PC-9 (cell line): ENCODE measurements around the gene HJV.

ENCODE experiments used
- EZH2 ChIP-seq: fragments of 200-600 bp; sonication (generic); IDR thresholded peaks from 2 replicates; pipeline ENCODE4 v1.8.0; 2017; ENCODE audit warnings: antibody characterized with exemption, low read depth
- TF ChIP-seq, protein P1 (sequence below): fragments of 200-600 bp; sonication (generic); conservative IDR thresholded peaks from 2 replicates; pipeline ENCODE4 v1.6.1; 2017; ENCODE audit warnings: mixed run types, antibody characterized with exemption, mild to moderate bottlenecking, moderate library complexity

DNA sequence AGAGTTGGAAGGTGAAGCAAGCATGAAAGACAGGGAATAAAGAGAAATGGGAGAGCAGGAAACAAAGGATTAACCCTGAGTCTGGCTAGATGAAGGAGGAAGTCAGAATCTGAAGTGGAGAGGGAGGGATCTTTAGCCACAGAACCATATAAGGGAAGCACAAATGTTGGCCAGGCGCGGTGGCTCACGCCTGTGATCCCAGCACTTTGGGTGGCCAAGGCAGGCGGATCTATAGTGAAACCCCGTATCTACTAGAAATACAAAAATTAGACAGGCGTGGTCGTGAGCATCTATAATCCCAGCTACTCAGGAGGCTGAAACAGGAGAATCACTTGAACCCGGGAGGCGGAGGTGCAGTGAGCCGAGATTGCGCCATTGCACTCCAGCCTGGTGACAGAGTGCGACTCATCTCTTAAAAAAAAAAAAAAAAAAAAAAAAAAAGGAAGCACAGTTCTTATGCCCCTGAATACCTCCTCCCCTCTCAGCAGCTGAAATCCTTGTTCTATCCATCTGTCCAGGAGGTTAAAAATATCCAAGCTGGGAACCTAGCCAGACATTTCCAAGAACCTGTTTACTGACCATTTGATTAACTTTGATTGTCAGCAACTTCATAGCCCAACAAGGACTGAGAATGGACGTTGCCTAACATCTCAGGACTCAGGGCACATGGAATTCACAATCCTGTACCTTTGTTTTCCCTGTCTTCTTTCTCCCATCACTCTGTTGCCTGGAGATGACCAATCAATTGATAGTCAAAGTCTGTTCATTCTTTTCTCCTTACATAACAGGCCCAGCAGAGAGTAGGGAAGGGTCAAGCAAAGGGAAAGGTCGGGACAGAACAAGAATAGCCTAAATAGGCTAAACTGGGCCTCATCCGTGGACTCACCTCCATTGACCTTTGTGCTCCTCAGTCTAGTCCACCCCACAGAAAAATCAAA, 35.8 kb downstream of the HJV start:
- TF ChIP-seq, protein P1, sequence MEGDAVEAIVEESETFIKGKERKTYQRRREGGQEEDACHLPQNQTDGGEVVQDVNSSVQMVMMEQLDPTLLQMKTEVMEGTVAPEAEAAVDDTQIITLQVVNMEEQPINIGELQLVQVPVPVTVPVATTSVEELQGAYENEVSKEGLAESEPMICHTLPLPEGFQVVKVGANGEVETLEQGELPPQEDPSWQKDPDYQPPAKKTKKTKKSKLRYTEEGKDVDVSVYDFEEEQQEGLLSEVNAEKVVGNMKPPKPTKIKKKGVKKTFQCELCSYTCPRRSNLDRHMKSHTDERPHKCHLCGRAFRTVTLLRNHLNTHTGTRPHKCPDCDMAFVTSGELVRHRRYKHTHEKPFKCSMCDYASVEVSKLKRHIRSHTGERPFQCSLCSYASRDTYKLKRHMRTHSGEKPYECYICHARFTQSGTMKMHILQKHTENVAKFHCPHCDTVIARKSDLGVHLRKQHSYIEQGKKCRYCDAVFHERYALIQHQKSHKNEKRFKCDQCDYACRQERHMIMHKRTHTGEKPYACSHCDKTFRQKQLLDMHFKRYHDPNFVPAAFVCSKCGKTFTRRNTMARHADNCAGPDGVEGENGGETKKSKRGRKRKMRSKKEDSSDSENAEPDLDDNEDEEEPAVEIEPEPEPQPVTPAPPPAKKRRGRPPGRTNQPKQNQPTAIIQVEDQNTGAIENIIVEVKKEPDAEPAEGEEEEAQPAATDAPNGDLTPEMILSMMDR, result no peak
- no peak for TF ChIP-seq EZH2
